Inflammatory macrophage (primary cell): ENCODE results near the gene BRCA1.
"Not testable (repeated sequence)": the region's sequence is repeated elsewhere in the genome, so short reads cannot be mapped to it uniquely, and the experiment has no call there.

Experiments
- DNase-seq, 2 donors: peaks; one replicate each; pipeline ENCODE4 v3.0.0-alpha.2; 2020 to 2022

BRCA1 gene

GRCh38 chr17:43068570-43069367 is 56.4 kb downstream of the BRCA1 start:
- DNase-seq, result no peak

- no peak for DNase-seq
These were observed 62.1 kb downstream of the BRCA1 start for GRCh38 chr17:43062984-43063638.

- DNase-seq, result no peak
These were observed 69.1 kb downstream of the BRCA1 start for GRCh38 chr17:43056051-43056450.

GRCh38 chr17:43053008-43053407 is 72.2 kb downstream of the BRCA1 start:
- not testable (repeated sequence) for DNase-seq

- DNase-seq, result no peak
These were observed 73.2 kb downstream of the BRCA1 start for GRCh38 chr17:43051969-43052368.

GRCh38 chr17:43044024-43044423 is 81.1 kb downstream of the BRCA1 start:
- DNase-seq, result no peak

- no peak for DNase-seq
These were observed 81.9 kb downstream of the BRCA1 start for GRCh38 chr17:43043307-43043706.

- DNase-seq, result no peak
These were observed 83.0 kb downstream of the BRCA1 start for GRCh38 chr17:43042025-43042628.

- no peak for DNase-seq
These were observed 84.5 kb downstream of the BRCA1 start for GRCh38 chr17:43040655-43041054.

GRCh38 chr17:43039646-43040045 is 85.5 kb downstream of the BRCA1 start:
- DNase-seq, result no peak

- no peak for DNase-seq
These were observed 90.3 kb downstream of the BRCA1 start for GRCh38 chr17:43034894-43035293.

GRCh38 chr17:43033948-43034881 is 90.9 kb downstream of the BRCA1 start:
- DNase-seq, result no peak

- no peak for DNase-seq
These were observed 93.5 kb downstream of the BRCA1 start for GRCh38 chr17:43031666-43032065.

GRCh38 chr17:43030137-43030767 is 94.9 kb downstream of the BRCA1 start:
- no peak for DNase-seq

GRCh38 chr17:43028221-43028861 is 96.8 kb downstream of the BRCA1 start:
- DNase-seq, result no peak

- no peak for DNase-seq
These were observed 97.8 kb downstream of the BRCA1 start for GRCh38 chr17:43027091-43028032.

- no peak for DNase-seq
These were observed 98.6 kb downstream of the BRCA1 start for GRCh38 chr17:43026595-43026994.

GRCh38 chr17:43025766-43026537 is 99.2 kb downstream of the BRCA1 start:
- no peak for DNase-seq

- no peak for DNase-seq
These were observed 99.9 kb downstream of the BRCA1 start for GRCh38 chr17:43025290-43025657.
